K562 (cell line): ENCODE measurements around the gene SNRPF. TPM values are rescaled to one million over a fixed set of nuclear protein-coding genes. Genes with fewer than 3 reads are reported as not detected.

ENCODE experiments used
- ATAC-seq: fragments of 200-7000 bp; cut with Tn5 transposase; 3 replicates; pipeline ENCODE4 v1.9.1; 2020; ENCODE audit warnings: moderate library complexity
- BruUV-seq: library from RNA; stranded (reverse); fragments of 400-500 nt; replicated peaks from 2 replicates; lab custom pipeline; 2021; lab: Mats Ljungman, UMichigan
- CTCF ChIA-PET: fragments of 300-600 bp; formaldehyde crosslinking; extraction: SDS; loops from one replicate; lab custom pipeline; 2021; ENCODE audit warnings: low intra/inter-chr PET ratio; lab: Yijun Ruan, JAX
- POLR2A ChIA-PET: fragments of 300-600, 350-650 bp; sonication (Branson Sonifier 250); formaldehyde crosslinking; extraction: SDS; loops from one replicate; lab custom pipeline; 2021; ENCODE audit warnings: antibody characterized with exemption, inconsistent platforms; lab: Yijun Ruan, JAX
- DNase-seq, 4 experiments: peaks; one replicate each; pipeline versions ENCODE4 v3.0.0 to v3.0.0-alpha.2; 2011 to 2018; ENCODE audit warnings: low spot score in 3 of 4, mixed read lengths in 3 of 4; ENCODE audit errors: extremely low read depth in 1 of 4
- FAIRE-seq: peaks from 2 replicates; lab custom pipeline; 2011; peaks lifted over from hg19 to GRCh38; lab: Jason Lieb, UNC
- H2AFZ ChIP-seq: 2 replicates; pipeline ENCODE4 v1.6.0; 2011; ENCODE audit warnings: low read depth, low read length, control low read depth, inconsistent platforms
- H3K27ac ChIP-seq: fragments of 200-600 bp; 3 replicates; pipeline ENCODE4 v1.8.0; 2011; ENCODE audit warnings: low read depth, mild to moderate bottlenecking, control low read depth, inconsistent platforms, low read length, moderate library complexity, mixed read lengths; ENCODE audit errors: extremely low read depth
- H3K27me3 ChIP-seq, 2 experiments: fragments of 300-600 bp in 1 of 2; 2 replicates in 1 of 2; 3 replicates in 1 of 2; pipeline versions ENCODE4 v1.6.0 to v1.8.0; 2011; ENCODE audit warnings: inconsistent platforms in 2 of 2, low read length in 2 of 2, mild to moderate bottlenecking in 1 of 2, mixed read lengths in 1 of 2, moderate library complexity in 1 of 2; ENCODE audit not compliant: control insufficient read depth in 2 of 2, insufficient read depth in 2 of 2
- H3K36me3 ChIP-seq: fragments of 300-600 bp; 3 replicates; pipeline ENCODE4 v1.8.0; 2011; ENCODE audit warnings: mild to moderate bottlenecking, low read length, inconsistent platforms; ENCODE audit not compliant: control insufficient read depth, insufficient read depth
- H3K4me1 ChIP-seq, 2 experiments: fragments of 200-600 bp in 1 of 2; replicated peaks in 1 of 2; 2 replicates in 1 of 2; 3 replicates in 1 of 2; pipeline versions ENCODE4 v1.5.1 to v1.8.0; 2011; ENCODE audit warnings: inconsistent platforms in 2 of 2, low read length in 2 of 2, mild to moderate bottlenecking in 1 of 2, mixed read lengths in 1 of 2, moderate library complexity in 1 of 2; ENCODE audit not compliant: control insufficient read depth in 2 of 2, insufficient read depth in 2 of 2
- H3K4me2 ChIP-seq: 2 replicates; pipeline ENCODE4 v1.6.1; 2011; ENCODE audit warnings: low read length, control low read depth, inconsistent platforms, mixed read lengths; ENCODE audit not compliant: insufficient read depth
- H3K4me3 ChIP-seq: fragments of 200-600 bp; sonication (generic), shearing (Covaris generic); 2 replicates; pipeline ENCODE4 v1.5.1; 2016; ENCODE audit warnings: control low read depth, inconsistent platforms
- H3K79me2 ChIP-seq: fragments of 200-600 bp; 3 replicates; pipeline ENCODE4 v1.8.0; 2011; ENCODE audit warnings: low read length, inconsistent platforms; ENCODE audit not compliant: control insufficient read depth, insufficient read depth
- H3K9ac ChIP-seq, 2 experiments: 2 replicates each; pipeline versions ENCODE4 v1.6.0 to v1.6.1; 2011; ENCODE audit warnings: low read depth in 2 of 2, low read length in 2 of 2, control low read depth in 1 of 2, inconsistent platforms in 1 of 2, mild to moderate bottlenecking in 1 of 2, mixed read lengths in 1 of 2; ENCODE audit not compliant: insufficient read depth in 1 of 2
- H3K9me1 ChIP-seq: one replicate; pipeline ENCODE4 v1.6.0; 2011; ENCODE audit warnings: inconsistent platforms, mild to moderate bottlenecking, low read length, moderate library complexity; ENCODE audit not compliant: control insufficient read depth, insufficient read depth
- H3K9me3 ChIP-seq: replicated peaks from 2 replicates; pipeline ENCODE4 v1.5.1; 2011; ENCODE audit warnings: low read depth, low read length, inconsistent platforms; ENCODE audit not compliant: control insufficient read depth, insufficient read depth
- H4K20me1 ChIP-seq: replicated peaks from 2 replicates; pipeline ENCODE4 v1.6.1; 2011; ENCODE audit warnings: low read length, inconsistent platforms, mixed read lengths; ENCODE audit not compliant: control insufficient read depth, insufficient read depth
- ATF3 ChIP-seq, 2 experiments: fragments of 450-650 bp in 1 of 2; sonication (generic) in 1 of 2; formaldehyde crosslinking in 1 of 2; IDR thresholded peaks in 1 of 2; conservative IDR thresholded peaks in 1 of 2; 2 replicates each; pipeline versions ENCODE4 v1.6.1 to v1.8.1; 2016 to 2023; ENCODE audit warnings: mild to moderate bottlenecking in 2 of 2, moderate library complexity in 2 of 2, inconsistent platforms in 1 of 2, missing genetic modification reagents in 1 of 2
- CEBPB ChIP-seq: fragments of 450-650 bp; IDR thresholded peaks from 2 replicates; pipeline ENCODE4 v1.6.1; 2016; ENCODE audit warnings: missing genetic modification characterization, missing compliant biosample characterization
- CEBPG ChIP-seq, 3 experiments: fragments of 200-800 bp in 1 of 3; sonication (Bioruptor generic) in 1 of 3; sonication (generic) in 1 of 3; formaldehyde crosslinking in 1 of 3; IDR thresholded peaks in 2 of 3; conservative IDR thresholded peaks in 1 of 3; 2 replicates each; pipeline versions ENCODE4 v1.6.1 to v1.8.0; 2016 to 2022; ENCODE audit warnings: missing compliant biosample characterization in 2 of 3, missing genetic modification characterization in 2 of 3, mild to moderate bottlenecking in 1 of 3, missing genetic modification reagents in 1 of 3
- ID3 ChIP-seq, 2 experiments: fragments of 250-450 bp in 1 of 2; fragments of 450-650 bp in 1 of 2; sonication (Bioruptor Pico) in 1 of 2; IDR thresholded peaks; 2 replicates each; pipeline versions ENCODE4 v1.6.1 to v1.8.0; 2016 to 2021; ENCODE audit warnings: mild to moderate bottlenecking in 2 of 2, moderate library complexity in 2 of 2, missing compliant biosample characterization in 1 of 2, missing genetic modification characterization in 1 of 2
- NR1H2 ChIP-seq: sonication (generic); formaldehyde crosslinking; IDR thresholded peaks from 2 replicates; pipeline ENCODE4 v1.4.0; 2020; ENCODE audit warnings: mild to moderate bottlenecking, missing genetic modification reagents
- PHF21A ChIP-seq: fragments of 450-650 bp; IDR thresholded peaks from 2 replicates; pipeline ENCODE4 v1.6.1; 2017; ENCODE audit warnings: low read depth, borderline replicate concordance
- RBFOX2 ChIP-seq: fragments of 200-400 bp; formaldehyde crosslinking; IDR thresholded peaks from 2 replicates; pipeline ENCODE4 v1.6.1; 2017; ENCODE audit warnings: low read depth, mild to moderate bottlenecking, low read length, moderate library complexity
- WGBS: fragments of 100-300 bp; shearing (Covaris generic); methylation state at CpG from one replicate; pipeline ENCODE4 v1.1.6; 2016; ENCODE audit warnings: low coverage, mixed read lengths; ENCODE audit not compliant: insufficient coverage; ENCODE audit errors: missing lambda C conversion rate; 5-methylcytosine and 5-hydroxymethylcytosine counted together
- in situ Hi-C: fragments of 300-500 bp; cut with MboI; formaldehyde crosslinking; loops from 4 replicates; pipeline ENCODE4 v1.15.0; 2018; ENCODE audit warnings: inconsistent platforms, mixed read lengths
- intact Hi-C: fragments of 100-400 bp; cut with micrococcal nuclease; formaldehyde crosslinking; loops from 2 replicates; pipeline ENCODE4 v1.14.2; 2022
- polyA plus RNA-seq, 8 experiments: library from polyadenylated mRNA; depleted of rRNA in 4 of 8; stranded (reverse) in 5 of 8; unstranded in 3 of 8; fragments of >200 nt; fragmentation: Nextera tagmentation in 2 of 8; fragmentation: Illumina TruSeq in 1 of 8; extraction: Ambion mirVana in 2 of 8; extraction: Trizol in 1 of 8; gene quantifications; 2 replicates each; pipeline versions ENCODE4 v1.2.1 to v1.2.3, GENCODE V29; 2011 to 2014; ENCODE audit warnings: inconsistent platforms in 1 of 8, missing spikeins in 1 of 8
- total RNA-seq, 7 experiments: library from RNA; depleted of rRNA in 6 of 7; stranded (reverse); fragments of >200 nt in 6 of 7; fragmentation: Illumina TruSeq in 2 of 7; extraction: Trizol in 2 of 7; gene quantifications; 2 replicates each; pipeline versions ENCODE4 v1.2.1 to v1.2.3, GENCODE V29; 2011 to 2021; ENCODE audit warnings: low replicate concordance in 1 of 7

Gene SNRPF
- total and polyA plus RNA-seq, 9 of the 15 experiments (the other 6 are each of a cell fraction or from before 2014, with no cell fraction given): 37.9 to 205 (median 93.6) TPM

GRCh38 chr12:95859947-95860850 lies 1.4 kb downstream of the SNRPF start:
- peaks cover 65% of the 10 kb centered on the region for H3K79me2 ChIP-seq
- 0 out of 2 replicates have a peak overlapping the region, but pooled peaks have one; percentile 95 for H2AFZ ChIP-seq
- no peaks in the 10 kb centered on the region for H3K27me3 ChIP-seq
- WGBS: 45% methylated on average over 10 of the region's 10 CpGs
- ATAC-seq (peak; percentile 13; the same call in 2 of the 3 replicates), DNase-seq (peak in 1 of 4 experiments; percentile 14), FAIRE-seq (no peak)
- H3K9me3 ChIP-seq: no peaks in the 10 kb centered on the region; the same call in 1 of the 2 replicates
- ChIA-PET CTCF (no interaction called here), POLR2A (interaction anchor here (2.0 to 2.2 kb wide), 3 partner anchors 11 to 18 kb away, joined by 6 to 10 read pairs (median 8); no protein-coding TSS in a partner anchor)
- peak overlapping the region; percentile 23 to 93; a peak in 3 of 4 replicates for H3K9ac ChIP-seq
- TF ChIP-seq CEBPG (CRISPR knock-in tag; IDR thresholded peaks at IDR 0.05) (peak; percentile 65), CEBPG (tag; conservative IDR thresholded peaks at IDR 0.05 in 1 of 2, IDR thresholded peaks at IDR 0.05 in 1 of 2) (peak; percentile 52 to 72; a peak in 3 of 4 replicates), RBFOX2 (peak; percentile 49), CEBPB (tag) (peak; percentile 24; the same call in 1 of the 2 replicates), PHF21A (no peak), ID3 (CRISPR knock-in tag; IDR thresholded peaks at IDR 0.05) (no peak), ID3 (tag; IDR thresholded peaks at IDR 0.05) (no peak), ATF3 (IDR thresholded peaks at IDR 0.05) (peak; percentile 57), ATF3 (CRISPR knock-in tag; conservative IDR thresholded peaks at IDR 0.05) (no peak), NR1H2 (CRISPR knock-in tag) (no peak)
- peak overlapping the region; percentile 78 for H3K4me3 ChIP-seq
- intact Hi-C loops (loop anchor here (2.0 kb wide), 1 partner anchor 185 kb away; no protein-coding TSS in a partner anchor), in situ Hi-C loops (no loop called here)
- H3K4me1 ChIP-seq: peaks cover 0 to 7% of the 10 kb centered on the region in 2 experiments; a peak in 3 of 5 replicates
- H4K20me1 ChIP-seq: 0 out of 2 replicates have a peak, but pooled peaks cover 3% of the 10 kb centered on the region
- BruUV-seq: no TSS peak
- no peaks in the 10 kb centered on the region for H3K9me1 ChIP-seq
- peaks cover 52% of the 10 kb centered on the region for H3K36me3 ChIP-seq
- peak overlapping the region; percentile 92; the same call in 2 of the 3 replicates for H3K27ac ChIP-seq
- H3K4me2 ChIP-seq: peak overlapping the region; percentile 92
